Sigmoid colon (tissue), 4 donors: Measurements from ENCODE around the gene ACACA.

Source experiments
- CTCF ChIP-seq, 4 experiments: fragments of 450-650 bp in 3 of 4; fragments of 200-600 bp in 1 of 4; IDR thresholded peaks; one replicate each; pipeline ENCODE4 v1.5.1; 2016 to 2019; ENCODE audit warnings: antibody characterized with exemption in 4 of 4, mild to moderate bottlenecking in 3 of 4, moderate library complexity in 2 of 4
- EP300 ChIP-seq, 4 donors: sonication (generic); formaldehyde crosslinking; IDR thresholded peaks; one replicate each; pipeline ENCODE4 v1.6.1; 2017; ENCODE audit warnings: antibody characterized with exemption in 4 of 4
- POLR2A ChIP-seq, 2 donors: fragments of 450-650 bp; IDR thresholded peaks; one replicate each; pipeline ENCODE4 v1.6.1; 2016; ENCODE audit warnings: antibody characterized with exemption in 2 of 2, mild to moderate bottlenecking in 2 of 2, moderate library complexity in 2 of 2
- POLR2AphosphoS5 ChIP-seq, 4 donors: sonication (generic); formaldehyde crosslinking; IDR thresholded peaks; one replicate each; pipeline ENCODE4 v1.6.1; 2017; ENCODE audit warnings: antibody characterized with exemption in 4 of 4

GRCh38 chr17:37276475-37276874 lies 130.2 kb downstream of the ACACA start:
- TF ChIP-seq CTCF (IDR thresholded peaks at IDR 0.05) (no peak), POLR2AphosphoS5 (IDR thresholded peaks at IDR 0.05) (no peak), POLR2A (IDR thresholded peaks at IDR 0.05) (no peak), EP300 (IDR thresholded peaks at IDR 0.05) (no peak)
